Measurements from ENCODE around the gene AFF3.

DNA sequence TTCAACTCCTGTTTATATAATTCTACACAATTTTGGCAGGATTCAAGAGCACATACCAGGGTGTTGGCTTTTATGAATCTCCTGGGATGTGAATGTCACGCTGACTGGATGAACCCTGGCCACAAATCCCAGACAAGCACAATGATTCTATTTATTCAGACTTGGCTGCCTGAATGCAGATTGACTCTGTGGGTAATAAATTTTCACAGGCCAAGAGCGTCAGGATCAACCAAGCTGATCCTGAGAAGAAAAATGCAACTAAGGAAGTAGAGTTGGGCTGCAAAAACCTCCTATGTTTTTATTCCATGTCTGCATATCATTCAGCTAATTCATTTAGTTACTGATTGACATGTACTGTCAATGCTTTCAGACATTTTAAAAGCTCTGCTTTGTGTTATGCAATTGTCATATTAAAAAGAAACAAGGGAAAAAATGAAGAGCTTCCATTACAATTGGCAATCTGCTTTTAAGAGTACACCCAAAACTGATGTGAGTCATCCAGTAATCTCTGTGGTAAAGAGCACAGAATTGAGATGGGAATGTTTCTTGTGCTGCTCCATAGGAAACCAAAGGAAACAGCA lies 479.5 kb downstream of the AFF3 start:
- TF ChIP-seq, protein P1, sequence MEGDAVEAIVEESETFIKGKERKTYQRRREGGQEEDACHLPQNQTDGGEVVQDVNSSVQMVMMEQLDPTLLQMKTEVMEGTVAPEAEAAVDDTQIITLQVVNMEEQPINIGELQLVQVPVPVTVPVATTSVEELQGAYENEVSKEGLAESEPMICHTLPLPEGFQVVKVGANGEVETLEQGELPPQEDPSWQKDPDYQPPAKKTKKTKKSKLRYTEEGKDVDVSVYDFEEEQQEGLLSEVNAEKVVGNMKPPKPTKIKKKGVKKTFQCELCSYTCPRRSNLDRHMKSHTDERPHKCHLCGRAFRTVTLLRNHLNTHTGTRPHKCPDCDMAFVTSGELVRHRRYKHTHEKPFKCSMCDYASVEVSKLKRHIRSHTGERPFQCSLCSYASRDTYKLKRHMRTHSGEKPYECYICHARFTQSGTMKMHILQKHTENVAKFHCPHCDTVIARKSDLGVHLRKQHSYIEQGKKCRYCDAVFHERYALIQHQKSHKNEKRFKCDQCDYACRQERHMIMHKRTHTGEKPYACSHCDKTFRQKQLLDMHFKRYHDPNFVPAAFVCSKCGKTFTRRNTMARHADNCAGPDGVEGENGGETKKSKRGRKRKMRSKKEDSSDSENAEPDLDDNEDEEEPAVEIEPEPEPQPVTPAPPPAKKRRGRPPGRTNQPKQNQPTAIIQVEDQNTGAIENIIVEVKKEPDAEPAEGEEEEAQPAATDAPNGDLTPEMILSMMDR (IDR thresholded peaks at IDR 0.05), result no peak
- TF ChIP-seq POLR2A (IDR thresholded peaks at IDR 0.05) (no peak), POLR2AphosphoS5 (IDR thresholded peaks at IDR 0.05) (peak in 2 of 4 donors; percentile 36 to 54), EP300 (IDR thresholded peaks at IDR 0.05) (no peak)
